Left ventricle myocardium inferior (tissue), 1 donor: ENCODE data around the gene CLDN9. TPM values are rescaled to one million over a fixed set of nuclear protein-coding genes. Genes with fewer than 3 reads are reported as not detected.
A peak's percentile ranks its signal among the peaks of the same experiment; 100 is the strongest.

Experiments used
- DNase-seq: peaks from one replicate; pipeline ENCODE4 v3.0.0-alpha.2; 2020
- H3K27ac ChIP-seq: fragments of 200-600 bp; replicated peaks from 2 replicates; pipeline ENCODE4 v1.8.0; 2021
- H3K27me3 ChIP-seq: fragments of 200-600 bp; 2 replicates; pipeline ENCODE4 v1.8.0; 2021; ENCODE audit warnings: low read depth
- H3K36me3 ChIP-seq: fragments of 200-600 bp; 2 replicates; pipeline ENCODE4 v1.8.0; 2021
- H3K4me1 ChIP-seq: fragments of 200-600 bp; 2 replicates; pipeline ENCODE4 v1.8.0; 2021
- H3K4me3 ChIP-seq: fragments of 200-600 bp; 2 replicates; pipeline ENCODE4 v1.8.0; 2021; ENCODE audit warnings: mild to moderate bottlenecking, moderate library complexity
- H3K9me3 ChIP-seq: fragments of 200-600 bp; replicated peaks from 2 replicates; pipeline ENCODE4 v1.8.0; 2021
- CTCF ChIP-seq: fragments of 200-600 bp; IDR thresholded peaks from 2 replicates; pipeline ENCODE4 v1.8.0; 2021; ENCODE audit warnings: antibody characterized with exemption, mild to moderate bottlenecking, borderline replicate concordance
- intact Hi-C: fragments of 100-400 bp; cut with micrococcal nuclease; formaldehyde crosslinking; loops from one replicate; pipeline ENCODE4 v1.11.0; 2022
- total RNA-seq: library from RNA; stranded (reverse); fragmentation: NEBNext Ultra II Directional; extraction: Animal tissue kit (Norgen Biotek cat#: 25700); gene quantifications from one replicate; pipeline ENCODE4 v1.2.1, GENCODE V29; 2021
- donor health status: DM: no; HTN: yes; CAD: no; lungs with severe emphysema.

The CLDN9 gene
- total RNA-seq, 1 donor from 2014 or later: 1.2 TPM

DNA sequence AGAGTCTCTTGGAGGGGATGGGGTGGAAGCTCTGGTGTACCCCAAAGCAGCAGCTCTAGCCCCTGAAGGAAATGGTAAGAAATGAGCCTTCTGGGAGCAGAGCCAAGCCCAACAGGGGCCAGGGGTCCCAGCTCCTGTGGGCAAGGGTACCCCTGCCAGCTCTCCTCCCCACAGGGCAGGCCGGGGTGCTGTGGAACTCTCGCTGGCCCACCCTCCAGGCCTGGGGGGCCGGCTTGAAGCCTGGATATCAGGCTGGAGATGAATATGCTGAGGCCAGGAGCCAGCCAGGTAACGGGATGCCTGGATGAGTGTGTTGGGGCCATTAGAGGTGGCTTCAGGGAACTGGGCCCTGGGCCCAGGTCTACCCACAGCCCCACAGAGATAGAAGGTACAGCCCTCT is 12.2 kb upstream of the CLDN9 start:
- H3K27me3 ChIP-seq: peaks cover 76% of the 10 kb centered on the region

GRCh38 chr16:3001316-3001715 is 11.4 kb upstream of the CLDN9 start:
- intact Hi-C loops: no loop called here
- Histone ChIP-seq H3K4me1 (peaks cover 10% of the 10 kb centered on the region), H3K4me3 (no peak overlapping the region), H3K36me3 (no peaks in the 10 kb centered on the region), H3K27ac (no peak overlapping the region), H3K9me3 (no peaks in the 10 kb centered on the region), H3K27me3 (peaks cover 76% of the 10 kb centered on the region)
- DNase-seq: no peak
- TF ChIP-seq CTCF: no peak

More for the DNA sequence above, 12.2 kb upstream of the CLDN9 start:
- no peaks in the 10 kb centered on the region for H3K9me3 ChIP-seq
- no peak for TF ChIP-seq CTCF
- no peak overlapping the region for H3K27ac ChIP-seq
- peaks cover 10% of the 10 kb centered on the region for H3K4me1 ChIP-seq
- H3K36me3 ChIP-seq: no peaks in the 10 kb centered on the region
- intact Hi-C loops: no loop called here
- H3K4me3 ChIP-seq: no peak overlapping the region
- no peak for DNase-seq

- peak; percentile 95 for DNase-seq
- Histone ChIP-seq H3K27ac (peak overlapping the region; percentile 54), H3K4me1 (peaks cover 10% of the 10 kb centered on the region), H3K4me3 (peak overlapping the region; percentile 60), H3K36me3 (no peaks in the 10 kb centered on the region), H3K9me3 (no peaks in the 10 kb centered on the region), H3K27me3 (peaks cover 76% of the 10 kb centered on the region)
- intact Hi-C loops: no loop called here
- peak; percentile 54 for TF ChIP-seq CTCF
These were observed 9.0 kb upstream of the CLDN9 start for GRCh38 chr16:3003582-3004270.

- intact Hi-C loops: no loop called here
- DNase-seq: no peak
- Histone ChIP-seq H3K27ac (peak overlapping the region; percentile 30), H3K4me3 (peak overlapping the region; percentile 60), H3K4me1 (peaks cover 10% of the 10 kb centered on the region), H3K9me3 (no peaks in the 10 kb centered on the region), H3K36me3 (no peaks in the 10 kb centered on the region), H3K27me3 (peaks cover 77% of the 10 kb centered on the region)
- no peak for TF ChIP-seq CTCF
These were observed 8.4 kb upstream of the CLDN9 start for GRCh38 chr16:3004319-3004718.

- intact Hi-C loops: no loop called here
- no peak for TF ChIP-seq CTCF
- Histone ChIP-seq H3K27me3 (peaks cover 82% of the 10 kb centered on the region), H3K36me3 (no peaks in the 10 kb centered on the region), H3K4me3 (peak overlapping the region; percentile 60), H3K27ac (peak overlapping the region; percentile 46), H3K4me1 (peaks cover 10% of the 10 kb centered on the region), H3K9me3 (no peaks in the 10 kb centered on the region)
- DNase-seq: no peak
These were observed 7.9 kb upstream of the CLDN9 start for GRCh38 chr16:3004781-3005284.
